Esophagus squamous epithelium (tissue), 5 donors: ENCODE data around the gene PTP4A1. TPM values are rescaled to one million over a fixed set of nuclear protein-coding genes. Genes with fewer than 3 reads are reported as not detected.

Source experiments
- DNase-seq: peaks from one replicate; lab custom pipeline; 2025; lab: John Stamatoyannopoulos, UW
- H3K27ac ChIP-seq, 4 donors: fragments of 200-600 bp; sonication (generic); one replicate each; pipeline ENCODE4 v1.5.1; 2016 to 2019; ENCODE audit warnings: mild to moderate bottlenecking in 1 of 4
- H3K27me3 ChIP-seq, 4 donors: fragments of 200-600 bp; sonication (generic); 1 replicate in 3 of 4; 2 replicates in 1 of 4; pipeline versions ENCODE4 v1.5.1 to v1.6.0; 2017 to 2021; ENCODE audit warnings: antibody characterized with exemption in 1 of 4
- H3K36me3 ChIP-seq, 3 donors: fragments of 200-600 bp; sonication (generic); one replicate each; pipeline ENCODE4 v1.5.1; 2016 to 2019
- H3K4me1 ChIP-seq, 3 donors: fragments of 200-600 bp; sonication (generic); one replicate each; pipeline ENCODE4 v1.5.1; 2017 to 2019
- H3K4me3 ChIP-seq, 4 donors: fragments of 200-600 bp; sonication (generic); 1 replicate in 3 of 4; 2 replicates in 1 of 4; pipeline ENCODE4 v1.5.1; 2016 to 2019; ENCODE audit warnings: mild to moderate bottlenecking in 2 of 4, moderate library complexity in 1 of 4
- H3K9me3 ChIP-seq, 3 donors: fragments of 200-600 bp; sonication (generic); one replicate each; pipeline ENCODE4 v1.5.1; 2016 to 2019
- CTCF ChIP-seq, 6 experiments: fragments of 450-650 bp in 4 of 6; fragments of 200-600 bp in 2 of 6; sonication (generic) in 2 of 6; IDR thresholded peaks; one replicate each; pipeline ENCODE4 v1.5.1; 2016 to 2019; ENCODE audit warnings: antibody characterized with exemption in 6 of 6, mild to moderate bottlenecking in 4 of 6, moderate library complexity in 4 of 6
- POLR2A ChIP-seq, 4 donors: fragments of 450-650 bp; IDR thresholded peaks; one replicate each; pipeline ENCODE4 v1.6.1; 2017; ENCODE audit warnings: antibody characterized with exemption in 4 of 4, mild to moderate bottlenecking in 4 of 4, moderate library complexity in 3 of 4
- WGBS, 2 donors: methylation state at CpG; one replicate each; pipeline ENCODE4 v1.1.5; 2018; 5-methylcytosine and 5-hydroxymethylcytosine counted together
- intact Hi-C: fragments of 100-400 bp; cut with DNase I; formaldehyde crosslinking; loops from one replicate; pipeline ENCODE4 v1.15.0; 2022
- total RNA-seq, 4 donors: library from RNA; depleted of rRNA; stranded (reverse); fragments of >200 nt; gene quantifications; one replicate each; pipeline ENCODE4 v1.1.0, GENCODE V29; 2016
- donor health status: DM: yes; HTN: yes; CAD: no.

The PTP4A1 gene
- total RNA-seq, 4 donors from 2014 or later = 30.9 to 73.7 (median 39.8) TPM

- TF ChIP-seq POLR2A (IDR thresholded peaks at IDR 0.05) (no peak), CTCF (IDR thresholded peaks at IDR 0.05) (no peak)
- H3K36me3 ChIP-seq = peaks cover 0 to 78% (median 24%) of the 10 kb centered on the region in 3 donors
- intact Hi-C loops = no loop called here
- WGBS, 2 donors = 94 to 98% methylated on average over 6 of the region's 6 CpGs
- H3K27ac ChIP-seq = no peak overlapping the region
- no peaks in the 10 kb centered on the region for H3K27me3 ChIP-seq
- H3K4me1 ChIP-seq = peaks cover 0 to 13% (median 0%) of the 10 kb centered on the region in 3 donors
- DNase-seq = no peak
- H3K4me3 ChIP-seq = no peak overlapping the region
- no peaks in the 10 kb centered on the region for H3K9me3 ChIP-seq
Observed at GRCh38 chr6:63579937-63580703, 7.8 kb downstream of the PTP4A1 start.

- Histone ChIP-seq H3K36me3 (peaks cover 0 to 78% (median 24%) of the 10 kb centered on the region in 3 donors), H3K4me1 (peaks cover 0 to 8% (median 0%) of the 10 kb centered on the region in 3 donors), H3K27ac (no peak overlapping the region), H3K9me3 (no peaks in the 10 kb centered on the region), H3K27me3 (no peaks in the 10 kb centered on the region), H3K4me3 (no peak overlapping the region)
- no peak for TF ChIP-seq POLR2A (IDR thresholded peaks at IDR 0.05)
- no peak for TF ChIP-seq CTCF (IDR thresholded peaks at IDR 0.05)
- WGBS, 2 donors = 84 to 85% methylated on average over 3 of the region's 3 CpGs
- no peak for DNase-seq
- intact Hi-C loops = no loop called here
Observed at GRCh38 chr6:63580704-63580961, 8.4 kb downstream of the PTP4A1 start.

- intact Hi-C loops = no loop called here
- TF ChIP-seq POLR2A (IDR thresholded peaks at IDR 0.05) (no peak), CTCF (IDR thresholded peaks at IDR 0.05) (no peak)
- Histone ChIP-seq H3K27ac (no peak overlapping the region), H3K27me3 (no peaks in the 10 kb centered on the region), H3K36me3 (peaks cover 0 to 75% (median 24%) of the 10 kb centered on the region in 3 donors), H3K4me3 (no peak overlapping the region), H3K4me1 (peaks cover 0 to 1% (median 0%) of the 10 kb centered on the region in 3 donors), H3K9me3 (no peaks in the 10 kb centered on the region)
- no peak for DNase-seq
- WGBS, 2 donors = 86 to 97% methylated on average over 2 of the region's 2 CpGs
Observed at GRCh38 chr6:63581355-63582013, 9.2 kb downstream of the PTP4A1 start.

- TF ChIP-seq POLR2A (IDR thresholded peaks at IDR 0.05) = no peak
- TF ChIP-seq CTCF (IDR thresholded peaks at IDR 0.05) = no peak
- WGBS, 2 donors = 70 to 87% methylated on average over 4 of the region's 4 CpGs
- no peaks in the 10 kb centered on the region for H3K27me3 ChIP-seq
- intact Hi-C loops = no loop called here
- no peaks in the 10 kb centered on the region for H3K4me1 ChIP-seq
- peaks cover 0 to 63% (median 20%) of the 10 kb centered on the region in 3 donors for H3K36me3 ChIP-seq
- H3K27ac ChIP-seq = no peak overlapping the region
- no peak overlapping the region for H3K4me3 ChIP-seq
- H3K9me3 ChIP-seq = no peaks in the 10 kb centered on the region
- no peak for DNase-seq
Observed at GRCh38 chr6:63582579-63583231, 10.4 kb downstream of the PTP4A1 start.

- H3K36me3 ChIP-seq = peaks cover 0 to 48% (median 12%) of the 10 kb centered on the region in 3 donors
- H3K4me1 ChIP-seq = no peaks in the 10 kb centered on the region
- H3K27me3 ChIP-seq = no peaks in the 10 kb centered on the region
- TF ChIP-seq POLR2A (IDR thresholded peaks at IDR 0.05) (no peak), CTCF (IDR thresholded peaks at IDR 0.05) (no peak)
- intact Hi-C loops = no loop called here
- H3K27ac ChIP-seq = no peak overlapping the region
- no peak overlapping the region for H3K4me3 ChIP-seq
- DNase-seq = no peak
- WGBS, 2 donors = 59 to 85% methylated on average over 4 of the region's 4 CpGs
- no peaks in the 10 kb centered on the region for H3K9me3 ChIP-seq
Observed at GRCh38 chr6:63584125-63584514, 11.8 kb downstream of the PTP4A1 start.
